ENCODE data around the gene MAN2B2.

DNA sequence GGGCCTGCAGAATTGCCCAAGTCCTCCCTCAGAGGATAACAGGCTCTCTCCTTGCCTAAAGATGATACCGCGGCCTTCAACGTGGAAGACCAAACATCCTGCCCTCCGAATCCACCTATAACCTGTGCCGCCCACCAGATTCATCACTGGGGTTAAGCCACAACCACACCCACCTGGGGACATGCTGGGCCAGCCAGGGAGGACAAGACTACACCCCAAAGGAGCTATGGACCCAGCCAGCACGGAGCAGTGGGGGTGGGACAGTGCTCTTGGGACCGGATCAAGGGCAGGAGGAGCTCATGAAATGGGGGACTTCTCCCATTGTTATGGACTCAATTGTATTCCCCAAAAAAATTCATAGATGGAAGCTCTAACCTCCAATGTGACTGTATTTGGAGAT lies 6.8 kb upstream of the MAN2B2 start:
- TF ChIP-seq CTCF (conservative IDR thresholded peaks at IDR 0.05; ENCODE audit: low read depth, low read length): no peak
- TF ChIP-seq SMC3 (IDR thresholded peaks at IDR 0.05; ENCODE audit: low read depth, low read length): no peak
- no peak for TF ChIP-seq POLR2A (IDR thresholded peaks at IDR 0.05; ENCODE audit: low read depth, low read length)
- TF ChIP-seq MAZ (IDR thresholded peaks at IDR 0.05; ENCODE audit: borderline replicate concordance, low read depth, low read length): no peak
- no peak for TF ChIP-seq MXI1 (IDR thresholded peaks at IDR 0.05; ENCODE audit: borderline replicate concordance, low read depth, low read length)
- TF ChIP-seq, protein P1, sequence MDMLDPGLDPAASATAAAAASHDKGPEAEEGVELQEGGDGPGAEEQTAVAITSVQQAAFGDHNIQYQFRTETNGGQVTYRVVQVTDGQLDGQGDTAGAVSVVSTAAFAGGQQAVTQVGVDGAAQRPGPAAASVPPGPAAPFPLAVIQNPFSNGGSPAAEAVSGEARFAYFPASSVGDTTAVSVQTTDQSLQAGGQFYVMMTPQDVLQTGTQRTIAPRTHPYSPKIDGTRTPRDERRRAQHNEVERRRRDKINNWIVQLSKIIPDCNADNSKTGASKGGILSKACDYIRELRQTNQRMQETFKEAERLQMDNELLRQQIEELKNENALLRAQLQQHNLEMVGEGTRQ (IDR thresholded peaks at IDR 0.05; ENCODE audit: low read depth, low read length): no peak

Data from IMR-90 (cell line).